HCEC 1CT (cell line): ENCODE results near the gene GCM1.

Experiments
- DNase-seq: peaks from one replicate; pipeline ENCODE4 v3.0.0-alpha.2; 2017

Gene GCM1

DNA sequence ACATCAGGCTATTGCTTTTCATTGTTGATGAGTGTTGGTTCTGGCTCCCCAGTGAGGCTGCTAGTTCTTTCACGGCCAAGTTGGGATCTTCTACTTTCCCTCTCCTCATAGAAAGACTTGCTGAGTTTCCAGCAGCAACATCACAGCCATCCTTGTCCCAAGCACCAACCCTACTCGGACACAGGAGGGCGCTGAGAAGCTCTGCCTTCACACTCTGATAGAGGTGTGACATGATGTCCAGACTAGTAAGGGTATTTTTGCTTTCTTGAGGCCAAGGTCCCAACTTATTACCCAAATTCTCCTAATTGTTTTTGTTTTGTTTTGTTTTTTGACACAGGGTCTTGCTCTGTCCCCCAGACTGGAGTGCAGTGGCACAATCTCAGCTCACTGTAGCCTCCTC, 3.0 kb upstream of the GCM1 start:
- DNase-seq, result no peak

DNA sequence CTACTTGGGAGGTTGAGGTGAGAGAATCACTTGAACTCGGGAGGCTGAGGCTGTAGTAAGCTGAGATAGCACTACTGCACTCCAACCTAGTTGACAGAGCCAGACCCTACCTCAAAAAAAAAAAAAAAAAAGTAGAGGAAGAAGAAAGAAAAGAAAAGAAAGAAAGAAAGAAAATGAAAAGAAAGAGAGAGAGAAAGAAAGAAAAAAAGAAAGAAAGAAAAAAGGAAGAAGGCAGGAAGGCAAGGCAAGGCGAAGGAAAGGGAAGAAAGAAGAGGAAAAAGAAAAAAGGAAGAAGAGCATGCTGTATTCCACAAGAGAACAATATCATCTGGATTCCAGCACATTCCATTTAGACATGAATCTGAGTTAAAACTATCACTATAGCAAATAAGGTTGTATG, 3.8 kb downstream of the GCM1 start:
- DNase-seq, result no peak

DNA sequence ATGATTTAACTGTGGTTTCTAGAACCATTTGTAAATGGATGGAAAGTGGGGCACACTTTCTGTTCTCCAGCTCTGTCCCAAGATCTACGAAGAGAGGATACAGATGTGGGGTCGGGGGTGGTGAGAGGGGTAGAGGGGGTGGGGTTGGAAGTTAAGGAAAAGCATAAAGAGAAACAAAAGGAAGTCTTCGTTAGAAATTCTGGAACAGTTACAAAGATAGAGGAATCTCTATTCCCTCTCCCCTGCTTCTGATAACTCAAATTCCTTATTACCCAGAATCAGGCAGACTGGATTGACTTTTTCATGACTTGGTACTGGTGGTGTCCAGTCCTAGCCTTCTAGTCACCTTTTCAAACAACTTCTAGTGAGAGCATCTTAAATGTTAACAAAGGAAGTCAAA, 4.9 kb downstream of the GCM1 start:
- no peak for DNase-seq

DNA sequence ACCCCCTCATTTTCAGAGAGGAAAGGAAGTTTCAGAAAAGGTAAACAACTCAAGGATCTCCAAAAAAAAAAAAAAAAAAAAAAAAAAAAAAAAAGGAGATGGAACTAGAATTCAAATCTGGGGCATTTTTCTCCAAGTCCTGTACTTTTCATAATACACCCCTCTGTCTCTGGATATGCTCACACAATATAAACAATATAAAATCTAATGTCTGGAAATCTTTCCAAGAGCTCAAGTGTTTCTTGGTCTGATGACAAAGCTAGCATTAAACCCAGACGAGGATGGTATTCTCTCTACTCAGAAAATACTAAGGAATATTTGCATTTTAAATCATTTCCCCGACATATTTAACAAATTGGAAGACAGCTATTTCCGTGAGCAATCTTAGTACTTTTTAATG, 5.8 kb downstream of the GCM1 start:
- DNase-seq, result no peak

DNA sequence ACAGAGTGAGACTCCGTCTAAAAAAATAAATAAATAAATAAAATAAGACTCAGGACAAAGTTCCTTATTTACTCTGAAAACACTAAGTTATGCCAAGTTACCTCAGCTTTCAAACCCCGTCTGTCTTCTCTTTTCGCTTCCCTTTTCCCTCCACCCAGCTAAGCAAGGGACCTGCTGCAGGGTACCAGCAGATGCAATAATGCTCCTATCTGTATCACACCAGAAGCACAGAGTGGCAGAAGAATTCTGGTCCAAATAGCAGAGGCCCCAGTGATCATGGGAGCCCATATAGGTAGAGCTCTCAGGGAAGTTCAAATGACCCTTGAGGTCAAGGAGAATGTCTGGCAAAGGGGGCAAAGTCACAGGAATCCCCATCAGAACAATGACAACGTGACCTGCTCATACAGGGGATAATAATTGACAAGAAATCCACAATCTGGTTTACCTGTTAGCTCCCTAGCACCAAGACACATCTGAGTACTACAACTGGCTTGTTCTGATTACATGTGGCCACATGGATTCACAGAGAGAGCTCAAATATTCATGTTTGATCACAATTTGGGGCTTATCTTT, 8.7 kb downstream of the GCM1 start:
- DNase-seq, result no peak

DNA sequence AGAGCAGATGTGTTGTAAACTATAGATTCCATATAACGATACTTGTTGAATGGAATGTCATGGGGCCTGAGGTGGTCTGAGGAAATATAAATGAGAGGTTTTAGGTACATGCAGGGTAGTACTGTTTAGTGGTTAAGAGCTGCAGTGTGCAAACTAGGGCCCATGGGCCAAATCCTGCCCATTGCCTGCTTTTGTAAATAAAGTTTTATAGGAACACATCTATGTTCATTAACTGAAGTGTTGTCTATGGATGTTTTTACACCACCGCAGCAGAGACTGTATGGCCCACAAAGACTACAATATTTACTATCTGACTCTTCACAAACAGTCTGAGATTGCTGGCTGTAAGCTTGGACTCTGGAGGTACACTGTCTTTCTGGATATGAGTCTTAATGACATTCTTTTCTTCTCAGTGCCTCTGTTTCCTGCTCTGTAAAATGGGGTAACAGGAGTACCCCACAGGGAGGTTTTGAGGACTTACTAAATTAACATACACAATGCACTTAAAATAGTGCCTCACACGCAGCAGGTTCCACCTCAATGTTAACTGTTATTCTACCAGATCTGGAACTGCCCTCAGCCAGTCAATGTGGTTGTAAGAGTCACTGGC, 12.5 kb downstream of the GCM1 start:
- DNase-seq, result no peak

DNA sequence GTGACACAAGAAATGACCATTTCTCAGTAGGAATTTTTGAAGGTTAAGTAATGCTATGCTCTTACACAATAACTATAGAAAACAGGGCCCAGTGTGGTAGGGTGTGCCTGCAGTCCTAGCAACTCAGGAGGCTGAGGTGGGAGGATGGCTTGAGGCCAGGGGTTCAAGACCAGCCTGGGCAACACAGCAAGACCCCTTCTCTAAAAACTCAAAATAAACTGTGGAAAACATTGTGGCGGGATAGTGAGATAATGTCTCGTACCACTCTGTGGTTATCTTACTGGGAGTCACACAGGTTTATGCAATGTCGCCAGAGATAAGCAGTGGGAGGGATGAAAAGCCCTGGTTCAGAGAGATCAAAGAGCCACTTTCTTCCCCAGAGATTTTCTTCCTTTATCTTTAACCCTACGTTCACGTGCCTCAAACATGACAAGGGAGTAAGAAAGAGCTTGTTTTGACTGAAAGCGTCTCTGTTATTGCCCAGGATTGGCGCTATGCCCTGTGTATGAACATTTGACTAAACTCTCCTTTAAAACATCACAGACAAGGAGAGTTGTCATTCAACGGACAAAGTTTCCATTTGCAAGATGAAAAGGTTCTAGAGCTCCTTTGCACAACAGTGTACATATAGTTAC, 13.9 kb downstream of the GCM1 start:
- DNase-seq, result no peak

DNA sequence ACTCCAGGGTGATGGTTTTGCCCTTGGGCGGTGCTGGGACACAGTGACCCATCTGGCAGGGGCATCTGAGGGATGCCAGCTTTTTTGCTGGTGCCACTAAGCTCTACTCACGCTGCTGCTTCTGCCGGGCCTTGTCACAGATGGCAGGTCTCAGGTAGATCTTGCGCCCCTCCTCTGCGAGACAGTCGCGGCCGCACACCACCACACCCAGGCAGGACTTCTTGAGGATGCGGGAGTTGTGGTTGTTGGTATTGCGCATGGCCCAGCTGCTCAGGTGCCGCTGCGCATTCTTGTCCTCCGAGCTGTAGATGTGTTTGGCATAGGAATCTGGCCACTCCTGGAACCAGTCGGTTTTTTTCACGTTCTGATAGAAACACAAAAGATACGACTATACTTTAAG, 14.7 kb downstream of the GCM1 start:
- DNase-seq, result no peak

DNA sequence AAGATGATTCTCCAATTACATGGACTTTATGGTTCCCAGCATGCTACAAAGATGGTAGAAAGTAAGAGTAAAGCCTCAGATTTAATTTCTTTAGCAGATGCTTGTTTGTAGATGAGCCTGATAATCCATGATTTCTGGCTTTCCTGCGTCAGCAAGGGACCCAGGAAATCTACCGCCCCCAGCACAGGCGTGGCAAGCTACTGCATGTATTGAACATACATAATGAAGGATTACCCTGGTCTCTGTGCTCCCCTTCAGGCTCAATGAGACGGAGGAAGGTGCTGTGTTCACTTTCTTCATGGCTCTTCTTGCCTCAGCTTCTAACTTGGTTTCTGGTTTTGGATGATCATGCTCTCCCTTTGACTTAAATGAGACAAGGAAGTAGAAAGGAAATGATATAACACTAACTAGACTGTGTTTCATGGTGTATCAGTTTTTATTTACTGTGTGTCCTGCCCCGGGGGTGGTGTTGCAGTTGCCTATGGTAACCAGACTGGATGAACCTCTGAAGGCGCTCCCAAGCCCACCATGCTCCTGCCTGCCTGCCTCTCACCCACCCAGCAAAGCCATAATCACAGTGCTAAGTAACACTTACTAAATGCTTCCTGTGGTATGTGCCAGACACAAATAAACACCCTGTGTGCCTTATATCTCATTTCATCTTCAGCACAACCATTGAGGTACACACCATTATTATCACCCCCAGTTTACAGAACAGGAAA, 17.9 kb downstream of the GCM1 start:
- DNase-seq, result no peak

DNA sequence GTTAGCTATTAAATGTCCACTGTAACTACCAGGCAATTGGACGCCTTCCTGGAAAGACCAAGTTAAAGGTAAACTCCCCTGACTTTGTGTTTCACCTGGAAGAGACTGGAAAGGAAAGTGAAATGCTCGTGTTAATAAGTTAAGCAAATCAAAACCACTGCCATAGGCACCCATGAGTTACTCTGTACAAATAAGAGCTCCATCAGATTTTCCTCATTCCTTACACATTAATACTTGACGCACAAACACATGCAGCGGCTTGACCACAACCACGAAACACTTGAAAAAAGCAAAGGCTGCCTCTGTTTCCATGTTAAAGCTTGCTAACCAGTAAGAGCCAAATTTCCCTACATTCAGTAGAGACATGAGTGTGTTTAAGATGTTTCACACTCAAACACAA, 19.8 kb downstream of the GCM1 start:
- peak; percentile 13 for DNase-seq

DNA sequence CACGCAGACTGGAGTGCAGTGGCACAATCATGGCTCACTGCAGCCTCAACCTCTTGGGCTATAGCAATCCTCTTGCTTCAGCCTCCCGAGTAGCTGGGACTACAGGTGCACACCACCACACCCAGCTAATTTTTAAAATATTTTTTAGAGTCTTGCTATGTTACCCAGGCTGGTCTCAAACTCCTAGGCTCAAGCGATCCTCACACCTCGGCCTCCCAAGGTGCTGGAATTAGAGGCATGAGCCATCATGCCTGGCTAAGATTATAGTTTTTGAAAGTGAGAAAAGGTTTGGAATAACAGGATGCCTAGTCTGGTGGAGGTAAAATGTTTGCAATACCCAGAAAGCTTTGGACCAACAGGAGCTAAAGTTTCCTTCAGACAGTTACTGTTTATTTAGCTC, 23.4 kb downstream of the GCM1 start:
- no peak for DNase-seq

DNA sequence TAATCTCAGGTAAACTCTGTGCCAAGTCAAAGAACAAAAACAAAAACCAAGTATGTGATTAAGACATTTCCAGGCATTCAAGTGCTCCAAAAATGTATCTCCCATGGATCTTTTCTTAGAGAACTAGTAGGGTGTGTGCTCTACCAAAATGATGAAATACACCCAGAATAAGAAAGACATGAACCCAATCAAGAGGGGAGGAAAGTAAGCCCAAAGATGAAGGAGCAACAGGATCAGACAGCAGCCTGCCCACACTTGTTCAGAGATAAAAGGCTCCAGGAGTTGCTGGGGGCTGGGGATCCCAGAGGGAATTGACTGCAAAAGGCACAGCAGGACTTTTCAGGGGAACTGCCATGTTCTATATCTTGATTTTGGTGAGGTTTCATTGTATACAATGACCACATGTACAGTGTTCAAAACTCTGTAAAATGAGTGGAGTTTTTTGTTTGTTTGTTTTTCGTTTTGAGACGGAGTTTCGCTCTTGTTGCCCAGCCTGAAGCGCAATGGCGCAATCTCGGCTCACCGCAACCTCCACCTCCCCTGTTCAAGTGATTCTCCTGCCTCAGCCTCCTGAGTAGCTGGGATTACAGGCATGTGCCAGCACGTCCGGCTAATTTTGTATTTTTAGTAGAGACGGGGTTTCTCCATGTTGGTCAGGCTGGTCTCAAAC, 24.4 kb downstream of the GCM1 start:
- DNase-seq, result no peak

DNA sequence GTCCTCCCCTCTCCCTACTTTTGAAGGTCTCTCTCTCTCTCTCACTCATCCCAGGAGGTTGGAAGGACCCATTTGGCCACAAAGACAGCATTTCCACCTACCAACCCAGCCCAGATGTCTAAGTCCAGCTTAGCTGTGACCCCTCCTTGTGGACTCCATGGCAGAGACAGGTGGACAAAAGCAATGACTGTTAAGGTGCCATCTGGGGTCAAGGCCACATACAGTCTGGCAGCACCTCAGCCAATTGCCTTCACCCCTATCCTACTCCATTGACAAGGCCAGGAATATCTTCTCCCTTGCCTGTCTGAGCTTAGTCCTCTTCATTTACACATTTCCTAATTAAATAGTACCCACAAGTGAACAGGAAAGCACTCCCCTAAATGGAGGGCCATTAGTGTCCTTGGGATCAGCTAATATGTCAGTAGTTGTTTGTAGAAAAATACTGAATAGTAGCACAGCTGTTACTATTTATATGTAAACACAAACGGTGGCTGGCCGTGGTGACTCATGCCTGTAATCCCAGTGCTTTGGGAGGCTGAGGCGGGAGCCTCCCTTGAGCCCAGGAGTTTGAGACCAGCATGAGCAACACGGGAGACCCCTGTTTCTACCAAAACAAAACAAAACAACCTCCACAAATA, 28.8 kb downstream of the GCM1 start:
- peak; percentile 71 for DNase-seq

DNA sequence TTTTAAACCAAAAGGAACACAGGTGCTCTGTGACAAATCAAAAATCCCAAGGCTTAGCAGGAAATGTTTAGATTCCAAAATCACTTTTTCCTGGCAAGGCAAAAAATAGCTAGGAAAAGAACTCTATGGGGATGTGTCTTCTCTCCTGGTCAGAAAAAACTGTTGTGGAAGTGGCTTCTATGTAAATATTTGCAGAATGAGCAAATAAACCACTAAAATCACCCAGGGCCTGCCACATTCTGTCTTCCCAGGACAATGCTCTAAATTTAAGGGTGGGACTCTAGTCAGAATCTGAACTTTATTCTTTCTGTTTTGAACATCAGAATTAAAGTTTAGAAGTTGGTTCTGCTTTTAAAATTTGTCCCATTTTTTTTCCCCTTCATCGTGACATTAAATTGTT, 29.3 kb downstream of the GCM1 start:
- DNase-seq, result peak; percentile 20

DNA sequence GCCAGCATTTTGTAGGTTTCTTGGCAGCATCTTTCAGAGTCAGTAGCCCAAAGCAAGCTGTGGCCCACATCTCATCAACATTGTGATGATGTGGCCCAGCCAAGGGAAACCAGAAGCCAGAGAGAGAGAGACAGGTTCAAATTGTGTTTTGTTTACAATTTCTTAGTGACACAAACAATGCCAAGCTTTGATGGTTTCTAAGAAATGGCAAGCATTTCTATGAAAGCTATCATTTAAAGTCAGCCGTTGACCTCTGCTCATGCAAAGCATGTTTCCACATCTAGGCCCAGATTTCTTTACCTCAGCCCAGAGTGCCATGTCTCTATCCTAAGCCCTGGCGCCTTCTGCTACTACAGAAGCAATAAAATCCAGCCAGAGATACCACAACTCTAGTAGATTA, 32.9 kb downstream of the GCM1 start:
- no peak for DNase-seq

DNA sequence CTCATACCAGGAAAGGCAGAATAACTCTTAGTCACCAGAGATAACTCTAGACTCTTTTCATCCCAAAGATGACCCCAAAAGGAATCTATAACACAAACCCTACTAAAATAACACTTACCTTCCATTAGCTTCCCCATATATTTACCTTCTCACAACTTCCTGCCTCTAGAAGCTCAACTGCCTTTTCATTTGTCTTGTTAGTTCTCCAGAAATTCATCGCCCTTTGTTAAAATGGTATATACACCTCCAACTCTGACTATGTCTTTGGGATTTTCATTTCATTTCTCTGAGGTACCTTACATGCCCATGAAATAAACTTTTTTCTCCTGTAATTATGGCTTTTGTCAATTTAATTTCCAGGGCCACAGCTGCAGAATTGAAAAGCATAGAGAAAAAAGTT, 33.5 kb downstream of the GCM1 start:
- no peak for DNase-seq

DNA sequence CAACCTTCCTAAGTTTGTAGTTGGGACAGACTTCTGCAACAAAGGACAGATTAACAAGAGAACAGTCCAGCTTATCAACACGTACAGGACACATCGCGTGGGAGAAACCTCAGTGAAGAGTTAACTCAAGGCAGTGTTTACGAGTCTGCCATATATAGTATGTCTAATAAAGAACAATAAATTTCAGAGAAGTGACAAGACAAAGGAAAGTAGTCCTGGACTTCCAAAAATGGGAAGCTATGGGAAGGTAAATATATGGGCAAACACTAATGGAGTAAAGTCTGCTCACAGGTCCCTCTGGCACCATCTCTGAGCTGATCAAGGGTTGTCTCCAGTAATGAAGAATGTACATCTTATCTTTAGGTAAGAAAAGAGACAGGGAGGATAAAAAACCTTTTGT, 34.9 kb downstream of the GCM1 start:
- DNase-seq, result no peak

DNA sequence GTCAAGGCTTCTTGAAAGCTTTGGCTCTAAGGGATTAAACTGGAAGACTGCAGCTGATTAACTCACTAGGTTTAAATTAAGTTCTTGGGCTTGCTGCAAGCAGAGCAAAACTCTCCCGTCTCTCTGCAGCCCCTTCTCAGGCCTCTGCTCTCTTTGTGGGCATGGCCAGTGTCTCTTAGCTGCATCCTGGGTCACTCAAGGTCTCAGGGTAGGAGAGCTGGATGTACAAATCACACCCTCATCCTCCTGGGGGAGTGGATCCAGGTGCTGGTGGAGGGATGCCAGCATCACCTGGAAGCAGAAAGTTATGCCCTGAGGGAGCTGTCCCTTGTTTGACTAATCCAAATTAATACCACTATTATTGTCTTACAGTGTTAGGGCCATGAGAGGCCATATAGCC, 35.8 kb downstream of the GCM1 start:
- no peak for DNase-seq

DNA sequence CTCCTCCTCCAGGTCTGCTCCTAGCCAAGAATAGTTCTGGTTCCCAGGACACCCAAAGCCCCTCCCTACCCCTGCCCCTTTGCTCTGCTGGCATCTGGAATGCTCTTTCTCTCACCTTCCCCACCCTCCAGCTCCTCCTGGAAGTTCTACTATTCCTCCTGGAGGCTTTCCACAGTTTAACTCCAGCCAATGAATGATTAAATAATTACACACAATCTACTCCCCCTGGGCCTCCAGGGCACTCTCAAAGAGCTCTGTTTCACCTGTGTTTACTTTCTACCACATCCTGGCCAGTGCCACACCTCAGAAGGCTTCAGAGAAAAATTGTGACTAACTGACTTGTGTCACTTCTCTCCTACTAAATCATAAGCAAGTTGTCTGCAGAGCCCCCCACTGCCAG, 36.2 kb downstream of the GCM1 start:
- DNase-seq, result no peak

DNA sequence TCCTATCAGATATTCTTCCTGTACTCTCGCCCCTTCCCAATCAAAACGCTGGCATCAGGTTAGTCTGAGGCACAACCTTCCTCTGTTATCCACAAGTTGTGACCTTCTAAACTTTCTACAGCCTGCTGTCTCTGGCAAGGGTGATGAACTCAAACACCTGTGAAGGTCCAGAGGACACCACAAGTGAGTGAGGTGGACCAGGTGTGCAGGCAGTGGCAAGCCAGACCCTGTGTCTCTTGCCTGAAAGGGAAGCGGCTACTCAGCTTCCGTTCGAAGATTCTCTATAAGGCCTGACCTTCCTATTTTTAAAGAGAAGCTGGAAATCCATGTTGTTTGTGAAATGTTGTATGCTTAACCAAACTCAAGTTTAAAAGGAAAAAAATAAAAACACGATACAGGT, 36.8 kb downstream of the GCM1 start:
- DNase-seq, result no peak

DNA sequence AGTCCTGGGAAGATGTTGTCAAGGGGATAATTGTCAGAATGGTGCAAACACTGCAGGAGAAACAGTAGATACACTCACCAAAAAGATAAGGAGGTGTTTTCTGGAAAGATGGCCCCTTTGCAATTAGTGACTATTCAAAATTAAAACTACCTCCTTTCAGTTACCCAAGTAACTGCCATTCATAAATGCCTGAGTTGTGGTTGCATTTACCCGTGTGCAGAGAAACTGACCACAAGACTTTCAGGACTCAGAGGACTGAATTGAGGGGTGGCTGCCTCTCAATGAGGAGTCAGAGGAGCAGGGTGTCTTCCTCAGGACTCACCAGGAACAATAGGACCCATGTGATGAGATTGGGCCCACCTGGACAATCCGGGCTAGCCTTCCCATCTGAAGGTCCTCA, 39.0 kb downstream of the GCM1 start:
- DNase-seq, result no peak

DNA sequence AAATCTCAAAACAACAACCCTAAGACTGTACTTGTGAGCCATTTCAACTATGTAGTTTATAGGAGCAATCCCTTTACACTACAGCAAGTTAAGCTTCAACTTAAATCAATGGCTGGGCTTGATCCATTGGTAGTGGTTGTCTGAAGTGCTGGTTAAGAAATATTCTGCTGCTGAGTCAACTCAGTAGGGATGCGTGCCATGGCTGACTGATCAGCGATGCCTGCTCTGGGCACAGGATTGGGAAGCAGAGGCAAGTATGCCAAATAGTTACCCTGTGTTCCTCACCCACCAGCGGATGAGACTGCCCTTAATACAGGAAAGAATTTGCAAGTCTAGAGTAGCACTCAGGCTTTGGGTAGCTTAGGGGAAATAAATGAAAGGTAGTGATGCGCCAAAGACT, 41.5 kb downstream of the GCM1 start:
- DNase-seq, result peak; percentile 54

DNA sequence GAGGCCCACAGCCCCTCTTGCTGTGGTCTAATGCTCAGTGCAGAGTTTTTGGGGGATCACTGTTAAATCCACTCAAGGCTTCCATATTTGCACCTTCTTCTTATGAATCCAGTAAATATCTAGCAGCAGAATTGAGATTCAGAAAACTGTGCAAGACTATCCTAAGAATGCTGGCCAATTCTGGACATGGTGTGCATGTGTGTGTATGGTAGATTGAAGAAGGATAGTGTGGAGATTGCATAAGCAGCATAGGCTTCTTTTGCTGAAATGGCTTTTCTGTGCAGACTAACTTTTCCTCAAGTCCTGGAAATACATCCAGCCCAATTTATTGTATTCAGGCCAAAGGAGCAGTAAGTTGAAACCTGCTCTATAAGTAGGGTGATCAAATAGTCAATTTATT, 43.7 kb downstream of the GCM1 start:
- DNase-seq, result no peak
